ENCODE results near the gene CHST9.

- no peak for TF ChIP-seq CREB1 (IDR thresholded peaks at IDR 0.05; ENCODE audit: low read depth)
- TF ChIP-seq POU2F2 (IDR thresholded peaks at IDR 0.05; ENCODE audit: borderline replicate concordance, low read depth, low read length), result no peak
- TF ChIP-seq EP300 (IDR thresholded peaks at IDR 0.05; ENCODE audit: borderline replicate concordance in 1 of 2, control insufficient read depth in 1 of 2, low read depth in 2 of 2, low read length in 2 of 2), result no peak
- no peak for TF ChIP-seq MXI1 (IDR thresholded peaks at IDR 0.05; ENCODE audit: low read depth, low read length)
- no peak for TF ChIP-seq KDM1A (IDR thresholded peaks at IDR 0.05; ENCODE audit: borderline replicate concordance)
- no peak for TF ChIP-seq CTCF (IDR thresholded peaks at IDR 0.05 in 2 of 3, conservative IDR thresholded peaks at IDR 0.05 in 1 of 3; ENCODE audit: control insufficient read depth in 2 of 3, extremely low read depth in 1 of 3, insufficient read depth in 1 of 3, low read depth in 3 of 3, low read length in 3 of 3)
- TF ChIP-seq RELB (IDR thresholded peaks at IDR 0.05; ENCODE audit: low read depth), result no peak
- TF ChIP-seq SP1 (IDR thresholded peaks at IDR 0.05; ENCODE audit: low read depth, low read length), result no peak
- no peak for TF ChIP-seq RAD21 (IDR thresholded peaks at IDR 0.05; ENCODE audit: insufficient read depth, low read depth, low read length)
Measured at GRCh38 chr18:27144672-27145071, 40.4 kb downstream of the CHST9 start.

Data from GM12878 (cell line).